Uterus (tissue), 2 donors: Measurements from ENCODE around the gene ARHGEF37.

Source experiments
- CTCF ChIP-seq, 4 experiments: fragments of 200-600 bp in 2 of 4; fragments of 450-650 bp in 2 of 4; sonication (generic) in 2 of 4; IDR thresholded peaks; one replicate each; pipeline ENCODE4 v1.5.1; 2016 to 2019; ENCODE audit warnings: antibody characterized with exemption in 4 of 4, mild to moderate bottlenecking in 2 of 4, moderate library complexity in 1 of 4
- POLR2A ChIP-seq, 2 donors: fragments of 450-650 bp; IDR thresholded peaks; one replicate each; pipeline ENCODE4 v1.6.1; 2016; ENCODE audit warnings: antibody characterized with exemption in 2 of 2, mild to moderate bottlenecking in 1 of 2, moderate library complexity in 1 of 2

DNA sequence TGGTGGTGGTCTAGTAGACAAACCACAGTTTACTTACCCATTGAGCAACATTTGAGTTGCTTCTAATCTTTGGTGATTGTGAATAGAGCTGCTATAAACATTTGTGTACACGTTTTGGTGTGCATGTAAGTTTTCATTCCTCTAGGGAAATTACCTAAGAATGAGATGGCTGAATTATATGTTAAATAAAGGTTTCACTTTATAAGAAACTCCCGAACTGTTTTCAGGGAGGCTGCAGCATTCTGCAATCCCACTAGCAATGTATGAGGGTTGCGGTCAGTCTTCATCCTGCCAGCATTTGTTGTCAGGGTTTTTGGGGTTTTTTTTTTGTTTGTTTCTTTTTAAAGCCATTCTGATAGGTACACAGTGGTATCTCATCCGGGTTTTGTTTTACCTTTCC is 103.1 kb downstream of the ARHGEF37 start:
- TF ChIP-seq POLR2A (IDR thresholded peaks at IDR 0.05) (no peak), CTCF (IDR thresholded peaks at IDR 0.05) (no peak)
